Stromal cell of bone marrow (primary cell): ENCODE data around the gene DARS2.
"Not testable (repeated sequence)": the region's sequence is repeated elsewhere in the genome, so short reads cannot be mapped to it uniquely, and the experiment has no call there.

Source experiments
- DNase-seq: peaks from one replicate; pipeline ENCODE4 v3.0.0-alpha.2; 2012; ENCODE audit warnings: low read depth

Gene DARS2

DNA sequence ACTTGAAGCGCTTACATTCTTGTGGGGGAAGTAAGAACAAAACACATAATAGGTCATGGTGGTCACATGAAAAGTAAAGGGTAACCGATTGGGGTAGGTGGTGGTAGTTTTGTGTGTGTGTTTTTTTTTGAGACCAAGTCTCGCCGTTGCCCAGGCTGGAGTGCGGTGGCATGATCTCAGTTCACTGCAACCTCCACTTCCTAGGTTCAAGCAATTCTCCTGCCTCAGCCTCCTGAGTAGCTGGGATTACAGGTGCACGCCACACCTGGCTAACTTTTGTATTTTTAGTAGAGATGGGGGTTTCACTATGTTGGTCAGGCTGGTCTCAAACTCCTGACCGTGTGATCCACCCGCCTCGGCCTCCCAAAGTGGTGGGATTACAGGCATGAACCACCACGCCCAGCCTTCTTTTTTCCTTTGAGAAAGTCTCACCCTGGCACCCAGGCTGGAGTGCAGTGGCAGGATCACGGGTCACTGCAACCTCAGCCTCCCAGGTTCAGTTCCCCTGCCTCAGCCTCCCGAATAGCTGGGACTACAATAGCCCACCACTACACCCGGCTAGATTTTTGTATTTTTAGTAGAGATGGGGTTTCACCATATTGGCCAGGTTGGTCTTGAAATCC, 37.8 kb downstream of the DARS2 start:
- not testable (repeated sequence) for DNase-seq

DNA sequence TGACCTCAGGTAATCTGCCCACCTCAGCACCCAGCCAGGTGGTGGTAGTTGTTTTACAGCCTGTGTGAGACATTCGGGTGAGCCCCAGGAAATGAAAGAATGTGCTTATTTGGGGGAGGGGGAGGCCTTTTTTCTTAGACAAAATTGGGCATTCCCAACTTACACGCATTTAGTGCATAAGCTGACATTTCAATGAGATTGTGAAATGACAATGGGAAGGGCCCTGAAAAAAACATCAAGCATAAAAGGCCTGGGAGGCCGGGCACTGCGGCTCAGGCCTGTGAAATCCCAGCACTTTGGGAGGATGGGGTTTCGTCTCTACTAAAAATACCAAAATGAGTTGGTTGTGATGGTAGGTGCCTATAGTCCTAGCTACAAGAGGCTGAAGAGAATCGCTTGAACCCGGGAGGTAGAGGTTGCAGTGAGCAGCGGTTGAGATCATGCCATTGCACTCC, 38.3 kb downstream of the DARS2 start:
- no peak for DNase-seq

DNA sequence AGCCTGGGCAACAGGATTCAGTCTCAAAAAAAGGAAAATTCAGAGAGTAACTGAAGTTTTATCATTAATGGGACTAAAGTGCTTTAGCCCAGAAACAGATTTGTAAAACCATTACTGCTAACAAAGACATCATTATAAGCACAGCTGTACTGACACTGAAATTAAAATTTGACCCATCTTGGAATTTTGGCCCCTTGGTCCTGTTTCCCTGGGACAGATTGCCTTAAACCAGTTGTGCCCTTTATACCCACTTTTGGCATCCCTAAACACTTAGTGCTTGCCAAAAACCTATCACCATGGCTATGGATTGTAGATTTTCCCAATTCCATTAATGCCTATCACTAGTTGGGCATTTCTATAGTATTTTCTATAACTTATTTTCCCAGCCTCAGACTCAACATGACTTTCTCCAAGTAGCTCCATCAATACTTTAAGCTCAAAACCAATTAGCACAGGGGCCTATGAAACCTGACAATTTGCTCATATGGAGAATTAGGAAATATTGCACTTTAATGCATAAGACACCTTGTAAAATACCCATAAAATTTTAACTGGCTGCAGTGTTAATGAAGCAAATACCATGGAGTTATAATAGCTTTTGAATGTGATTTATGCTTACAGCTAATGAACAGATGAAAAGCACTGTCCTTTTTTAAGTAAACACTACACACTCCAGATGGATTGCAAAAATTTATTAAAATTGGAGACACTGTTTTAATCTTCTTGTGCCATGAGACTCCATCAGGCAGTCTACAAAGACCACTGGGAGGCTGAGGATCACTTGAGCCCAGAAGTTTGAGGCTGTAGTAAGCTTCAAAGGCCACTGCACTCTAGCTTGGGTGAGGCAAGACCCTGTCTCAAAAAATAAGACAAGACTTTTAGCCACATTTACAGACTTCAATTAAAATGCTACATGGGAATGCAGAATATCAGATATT, 39.0 kb downstream of the DARS2 start:
- DNase-seq: no peak

DNA sequence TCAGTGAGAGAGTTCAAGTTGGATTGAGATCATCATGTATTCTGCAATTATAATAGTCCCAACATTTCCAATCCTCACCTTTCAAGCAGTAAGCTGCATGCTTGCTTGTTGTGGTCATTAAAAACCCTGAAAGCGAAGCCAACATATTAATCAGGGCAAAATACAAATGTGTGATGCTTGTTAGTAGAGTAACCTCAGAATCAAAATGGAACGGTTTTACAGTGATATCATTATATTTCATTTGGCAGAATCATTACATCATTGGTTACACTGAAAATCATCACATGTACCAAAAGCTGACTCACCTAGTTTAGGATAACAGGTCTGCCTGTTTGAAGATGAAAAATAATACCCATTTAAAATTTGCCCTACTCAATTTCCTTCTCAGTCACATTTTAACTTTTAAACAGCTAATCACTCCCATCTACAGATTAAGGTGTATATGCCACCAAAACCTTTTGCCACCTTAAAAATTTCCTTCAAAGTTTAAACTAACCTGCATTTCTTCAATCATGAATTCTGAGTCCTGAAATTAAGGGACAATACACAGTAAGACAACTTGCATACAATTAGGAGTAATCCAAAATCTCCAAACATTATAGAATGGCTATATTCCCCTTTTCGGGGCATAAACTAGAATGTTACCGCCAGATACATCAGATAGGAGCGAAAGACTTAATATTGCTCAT, 39.9 kb downstream of the DARS2 start:
- DNase-seq: no peak

DNA sequence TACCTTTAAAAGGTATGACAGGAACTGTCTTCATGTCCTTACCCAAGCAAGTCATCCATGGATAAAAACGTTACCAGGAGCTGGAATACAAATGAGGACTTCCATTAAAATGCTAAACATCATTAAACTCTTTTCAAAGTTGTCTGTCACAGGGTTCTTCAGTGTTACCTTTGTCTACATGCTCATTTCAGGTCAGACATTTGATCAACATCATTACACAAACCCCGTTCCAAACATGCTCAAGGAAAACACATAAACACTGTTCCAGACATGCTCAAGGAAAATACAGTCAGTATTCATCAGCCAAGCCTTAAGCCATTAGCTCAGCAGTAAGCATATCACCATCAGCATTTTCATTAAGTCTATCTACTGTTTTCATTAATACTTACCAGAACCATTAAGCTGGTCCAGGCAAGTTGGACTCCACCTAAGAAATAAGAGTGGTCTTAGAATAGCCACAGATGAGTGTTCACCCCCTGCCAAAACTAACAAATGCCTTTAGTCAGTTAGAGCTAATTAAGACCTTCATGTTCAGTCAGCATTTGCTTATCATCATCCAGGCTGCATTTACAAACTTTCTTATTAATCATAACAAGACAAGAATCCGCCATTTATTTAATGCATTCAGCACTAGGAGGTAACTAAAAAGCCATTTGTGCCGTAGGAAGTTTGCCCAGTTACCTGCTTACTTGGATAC, 41.1 kb downstream of the DARS2 start:
- no peak for DNase-seq

DNA sequence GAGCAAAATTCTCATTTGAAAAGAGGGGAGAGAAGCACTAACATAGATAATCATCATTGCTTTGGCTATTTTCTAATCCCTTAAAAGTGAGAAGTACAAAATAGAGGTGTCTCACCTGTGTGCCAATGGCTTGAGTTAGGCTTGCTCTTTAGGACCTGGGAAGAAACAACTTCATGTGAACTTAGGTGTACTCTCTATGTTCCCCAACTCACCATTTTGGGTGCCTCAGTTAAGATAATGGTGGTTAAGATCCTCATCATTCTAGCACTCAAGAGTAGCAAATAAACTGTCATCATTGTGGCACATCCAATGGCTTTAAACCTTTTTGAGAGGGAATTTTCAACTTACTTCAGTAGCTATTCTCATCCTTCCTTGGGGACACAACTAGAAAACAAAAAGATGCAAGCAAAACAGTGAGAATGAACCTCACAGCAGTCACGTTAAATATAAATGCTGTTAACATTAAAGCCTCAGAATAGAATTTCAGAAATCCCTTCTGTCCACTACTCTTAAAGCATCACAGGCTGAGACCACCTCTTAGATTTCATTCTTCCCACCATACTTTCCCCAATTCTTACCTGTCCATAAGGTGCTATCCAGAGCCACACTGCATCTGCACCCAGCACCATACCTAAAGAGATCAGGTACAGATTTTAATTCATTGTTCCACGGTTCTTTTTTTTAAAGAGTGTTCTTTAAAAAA, 42.1 kb downstream of the DARS2 start:
- DNase-seq: no peak

DNA sequence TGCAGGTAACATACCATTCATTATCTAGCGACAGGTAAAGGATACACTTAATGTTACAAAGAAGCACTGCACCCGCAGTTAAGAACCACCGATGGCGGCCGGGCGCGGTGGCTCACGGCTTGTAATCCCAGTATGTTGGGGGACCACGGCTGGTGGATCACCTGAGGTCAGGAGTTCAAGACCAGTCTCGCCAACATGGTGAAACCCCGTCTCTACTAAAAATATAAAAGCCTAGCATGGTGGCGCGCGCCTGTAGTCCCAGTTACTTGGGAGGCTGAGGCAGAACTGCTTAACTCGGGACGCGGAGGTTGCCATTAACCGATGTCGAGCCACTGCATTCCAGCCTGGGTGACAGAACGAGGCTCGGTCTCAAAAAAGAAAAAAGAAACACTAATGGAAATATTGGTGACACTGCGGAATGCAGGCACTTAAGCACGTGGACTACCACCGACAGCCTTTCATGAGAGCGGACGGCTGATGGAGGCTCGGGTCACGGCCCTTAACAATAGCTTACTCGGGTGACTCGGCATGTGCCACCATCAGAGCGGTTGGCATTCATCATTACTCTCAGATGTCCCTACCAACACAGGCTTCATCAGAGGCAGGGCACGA, 42.8 kb downstream of the DARS2 start:
- DNase-seq: no peak

DNA sequence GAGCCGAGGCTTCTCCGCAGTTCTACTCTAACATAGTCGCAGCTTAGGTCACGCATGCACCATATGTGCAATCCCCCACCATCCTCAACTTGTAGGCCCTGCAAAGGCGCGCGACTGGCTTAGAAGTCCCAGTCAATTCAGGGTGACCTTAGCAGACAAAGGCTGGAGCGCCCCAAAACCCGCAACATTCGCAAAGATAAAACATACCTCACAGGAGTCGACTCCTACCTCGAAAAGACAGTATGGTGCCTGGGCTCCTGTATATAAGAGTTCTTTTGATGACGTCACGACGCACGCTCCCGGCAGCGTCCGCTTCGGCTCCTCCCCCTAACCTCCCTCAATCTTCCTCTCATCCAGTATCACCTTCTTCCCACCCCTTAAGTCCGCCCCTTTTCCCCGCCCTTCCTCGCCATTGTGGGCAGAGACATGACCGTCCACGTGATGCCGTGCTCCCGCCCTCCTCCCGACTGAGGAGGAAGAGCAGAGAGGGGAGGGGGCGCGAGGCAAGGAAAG, 43.3 kb downstream of the DARS2 start, which contains the start of gene GAS5:
Gene GAS5 (minus strand): TSS at position 237 of the 513 bp plus-strand sequence.
- DNase-seq: peak; percentile 99

DNA sequence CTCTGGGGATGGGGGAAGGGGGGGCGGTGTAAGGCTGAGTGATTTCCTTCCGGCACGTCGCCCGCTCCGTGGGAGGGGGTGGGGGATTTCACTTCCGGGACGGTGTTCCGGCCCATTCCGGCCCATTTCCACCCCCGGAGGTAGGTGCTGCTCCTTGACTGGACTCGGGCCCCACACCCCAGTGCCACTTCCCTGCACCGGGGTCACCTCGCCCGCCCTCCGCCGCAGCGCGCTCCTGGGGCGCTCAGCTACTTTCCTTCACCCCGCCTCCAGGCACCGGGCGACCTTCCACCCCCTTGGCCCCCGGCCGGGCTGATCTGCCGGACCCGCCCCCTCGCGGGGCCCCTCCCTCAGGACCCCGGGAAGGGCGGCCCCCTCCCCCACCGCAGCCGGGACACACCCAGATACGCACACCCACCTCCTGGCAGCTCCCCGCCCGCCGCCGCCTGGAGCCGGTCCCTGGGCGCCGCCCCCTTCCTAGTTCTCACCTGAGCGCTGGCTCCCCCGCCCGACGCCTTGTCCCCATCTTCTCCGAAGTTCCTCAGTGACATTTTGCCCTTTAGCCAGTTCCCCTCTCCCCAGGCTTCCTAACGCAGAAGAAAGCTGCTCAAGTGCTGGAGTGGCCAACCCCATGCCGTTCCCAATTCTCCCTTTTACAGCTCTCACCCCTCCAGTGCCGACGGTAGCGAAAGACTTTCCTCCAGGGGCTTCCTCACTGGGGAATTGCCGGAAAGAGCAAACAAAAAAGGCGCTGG, 44.0 kb downstream of the DARS2 start, which contains the start of gene ZBTB37:
Gene ZBTB37 (plus strand): TSS at position 115 of the 755 bp plus-strand sequence. CDS start 1,846 bp downstream, outside the sequence.
- DNase-seq: no peak

DNA sequence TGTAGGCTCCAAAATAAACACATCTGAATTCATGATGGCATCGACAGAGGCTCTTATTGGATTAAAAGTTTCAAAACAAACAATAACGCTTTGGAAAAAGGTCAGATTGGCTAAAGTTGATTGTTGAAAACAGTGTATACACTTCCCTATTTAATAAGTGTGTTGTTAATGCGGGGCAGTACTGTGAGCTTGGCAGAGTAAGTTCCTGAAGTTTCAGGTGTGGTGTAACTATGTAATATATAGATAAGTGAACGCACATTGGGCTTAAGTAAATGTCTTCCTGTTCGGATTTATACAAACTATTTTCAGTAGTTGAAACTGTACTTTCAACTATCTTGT, 44.5 kb downstream of the DARS2 start:
- DNase-seq: no peak

DNA sequence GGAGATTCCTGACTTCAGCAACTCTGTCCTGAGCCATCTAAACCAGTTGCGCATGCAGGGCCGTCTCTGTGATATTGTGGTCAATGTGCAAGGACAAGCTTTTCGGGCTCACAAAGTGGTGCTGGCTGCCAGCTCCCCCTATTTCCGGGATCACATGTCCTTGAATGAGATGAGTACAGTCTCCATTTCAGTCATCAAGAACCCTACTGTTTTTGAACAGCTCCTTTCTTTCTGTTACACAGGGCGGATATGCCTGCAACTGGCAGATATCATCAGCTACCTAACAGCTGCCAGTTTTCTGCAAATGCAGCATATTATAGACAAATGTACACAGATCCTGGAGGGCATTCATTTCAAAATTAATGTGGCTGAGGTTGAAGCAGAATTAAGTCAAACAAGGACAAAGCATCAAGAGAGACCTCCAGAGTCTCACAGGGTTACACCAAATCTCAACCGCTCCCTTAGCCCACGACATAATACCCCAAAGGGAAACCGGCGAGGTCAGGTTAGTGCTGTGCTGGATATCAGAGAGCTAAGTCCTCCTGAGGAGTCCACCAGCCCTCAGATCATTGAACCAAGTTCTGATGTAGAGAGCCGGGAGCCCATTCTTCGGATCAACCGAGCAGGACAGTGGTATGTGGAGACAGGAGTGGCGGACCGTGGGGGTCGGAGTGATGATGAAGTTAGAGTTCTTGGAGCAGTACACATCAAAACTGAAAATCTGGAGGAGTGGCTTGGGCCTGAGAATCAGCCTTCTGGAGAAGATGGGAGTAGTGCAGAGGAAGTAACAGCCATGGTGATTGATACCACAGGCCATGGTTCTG, 46.0 kb downstream of the DARS2 start:
- DNase-seq: no peak

DNA sequence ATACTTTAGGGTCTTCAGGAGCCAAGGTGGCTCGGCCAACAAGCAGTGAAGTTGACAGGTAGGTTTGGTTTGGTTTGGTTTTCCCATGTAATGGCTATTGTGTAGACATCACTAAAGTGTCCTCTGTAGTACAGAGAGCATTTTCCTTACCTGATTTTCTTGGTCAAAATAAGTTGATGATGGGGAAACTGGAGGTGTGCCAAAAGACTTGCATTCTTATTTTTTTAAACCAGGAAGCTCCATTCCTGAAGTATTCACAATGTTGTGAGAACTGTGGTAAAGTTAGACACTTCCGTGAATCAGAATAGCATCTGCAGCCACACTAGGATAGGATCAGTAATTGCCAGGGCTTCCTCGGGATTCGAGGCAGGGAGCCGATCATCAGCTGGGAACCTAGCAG, 46.6 kb downstream of the DARS2 start:
- no peak for DNase-seq

DNA sequence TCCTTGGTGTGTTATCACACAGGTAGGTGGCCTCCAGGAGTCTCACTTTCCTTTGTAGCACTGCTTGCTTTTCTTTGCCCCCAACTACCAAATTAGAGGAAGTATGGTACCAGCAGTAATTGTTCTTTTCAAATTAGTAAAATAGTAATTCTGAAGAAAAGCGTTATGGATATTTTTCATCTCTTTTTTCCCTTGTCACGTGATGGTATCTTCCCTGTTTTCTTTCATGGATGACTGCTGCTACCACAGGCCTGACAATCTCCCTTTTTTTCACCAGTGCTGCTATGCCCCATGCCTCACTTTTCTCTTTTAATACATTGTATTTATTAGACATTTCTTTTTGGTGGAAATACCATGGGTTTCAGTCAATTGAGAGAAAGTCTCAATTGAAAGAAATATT, 47.0 kb downstream of the DARS2 start:
- DNase-seq: no peak

DNA sequence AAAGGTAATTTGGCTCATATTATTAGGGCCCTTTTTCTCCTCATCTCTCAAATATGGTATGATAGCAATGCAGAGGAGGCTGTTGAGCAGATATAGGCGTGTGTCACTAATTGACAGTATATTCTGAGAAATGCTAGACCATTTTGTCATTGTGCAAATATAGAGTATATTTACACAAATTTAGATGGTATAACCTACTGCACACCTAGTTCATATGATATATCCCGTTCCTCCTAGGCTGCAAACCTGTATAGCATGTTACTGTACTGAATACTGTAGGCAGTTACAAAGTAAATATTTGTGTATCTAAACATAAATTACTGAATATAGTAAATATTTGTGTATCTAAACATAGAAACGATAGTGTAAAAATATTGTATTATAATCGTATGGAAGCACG, 52.3 kb downstream of the DARS2 start:
- DNase-seq: no peak

DNA sequence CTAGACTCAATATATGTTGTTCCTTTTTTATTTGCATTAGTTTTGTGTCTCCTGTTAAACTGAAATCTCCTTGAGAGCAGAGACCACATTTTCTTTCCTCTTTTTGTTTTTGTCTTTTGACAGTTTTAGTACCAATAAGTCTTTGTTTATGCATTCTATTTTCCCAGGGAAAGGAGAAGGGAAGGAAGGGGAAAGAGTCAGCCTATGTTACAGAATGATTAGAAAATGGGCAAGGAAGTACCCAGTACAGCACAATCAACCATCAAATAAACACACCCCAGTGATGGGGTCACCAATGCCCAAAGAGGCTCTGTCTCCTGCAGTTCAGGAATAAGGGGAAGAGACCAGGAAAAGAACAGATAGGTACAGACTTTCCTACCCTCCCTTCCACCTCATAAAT, 53.8 kb downstream of the DARS2 start:
- no peak for DNase-seq

DNA sequence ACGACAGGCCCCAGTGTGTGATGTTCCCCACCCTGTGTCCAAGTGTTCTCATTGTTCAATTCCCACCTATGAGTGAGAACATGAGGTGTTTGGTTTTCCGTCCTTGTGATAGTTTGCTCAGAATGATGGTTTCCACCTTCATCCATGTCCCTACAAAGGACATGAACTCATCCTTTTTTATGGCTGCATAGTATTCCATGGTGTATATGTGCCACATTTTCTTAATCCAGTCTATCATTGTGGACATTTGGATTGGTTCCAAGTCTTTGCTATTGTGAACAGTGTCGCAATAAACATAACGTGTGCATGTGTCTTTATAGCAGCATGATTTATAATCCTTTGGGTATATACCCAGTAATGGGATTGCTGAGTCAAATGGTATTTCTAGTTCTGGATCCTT, 56.6 kb downstream of the DARS2 start:
- DNase-seq: not testable (repeated sequence)

DNA sequence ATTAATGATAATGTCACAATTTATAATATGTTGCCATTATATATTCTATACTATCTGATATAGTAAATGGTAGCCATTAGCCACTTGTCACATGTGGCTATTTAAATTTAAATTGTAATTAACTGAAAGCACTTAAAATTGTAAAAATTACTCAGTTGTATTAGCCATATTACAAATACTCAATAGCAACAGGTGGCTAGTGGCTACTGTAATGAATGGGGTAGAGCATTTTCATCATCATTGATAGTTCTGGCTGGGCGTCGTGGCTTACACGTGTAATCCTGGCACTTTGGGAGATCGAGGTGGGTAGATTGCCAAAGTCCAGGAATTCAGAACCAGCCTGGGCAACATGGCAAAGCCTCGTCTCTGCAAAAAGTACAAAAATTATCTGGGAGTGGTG, 60.2 kb downstream of the DARS2 start:
- DNase-seq: no peak

DNA sequence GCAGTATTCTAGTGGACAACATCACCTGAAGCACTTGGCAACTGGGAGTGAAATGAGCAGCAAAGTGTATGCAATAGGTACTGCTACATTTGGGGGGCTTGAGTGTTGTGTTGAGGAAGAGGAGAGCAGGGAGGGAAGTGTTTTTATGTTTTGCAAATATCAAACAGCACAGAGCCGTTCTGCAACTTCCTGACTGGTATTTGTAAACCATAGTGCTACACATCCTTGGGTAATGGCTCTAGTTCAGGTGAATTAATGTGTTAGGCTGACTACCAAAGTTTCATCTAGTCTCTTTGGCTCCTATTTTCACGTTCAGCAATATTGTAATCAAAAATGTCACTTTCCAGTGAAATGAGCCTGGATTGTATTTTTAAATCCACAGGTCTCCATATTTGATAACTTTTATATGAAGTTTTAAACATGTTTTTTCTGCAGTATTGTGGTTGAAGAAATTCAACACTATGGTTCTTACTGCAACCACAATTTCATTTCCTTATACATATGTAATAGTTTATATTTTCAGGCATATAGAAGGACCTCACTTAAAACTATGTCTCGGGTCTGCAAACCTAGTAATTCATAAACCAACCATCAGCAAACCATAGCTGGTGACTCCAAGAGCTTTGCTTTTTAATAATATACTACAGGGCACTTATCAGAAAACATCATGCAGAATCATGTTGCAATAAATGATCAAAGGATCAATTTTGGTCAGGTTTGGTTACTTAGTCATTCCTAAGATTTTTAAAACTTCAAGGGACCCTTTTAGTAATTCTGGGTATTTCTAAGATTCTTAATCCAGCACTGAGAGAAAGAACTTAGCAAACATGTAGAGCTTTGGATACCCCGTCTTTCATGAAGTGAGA, 62.5 kb downstream of the DARS2 start:
- DNase-seq: no peak
